GM12865 (cell line): ENCODE data around the gene CCT4.

ENCODE experiments used
- DNase-seq: peaks from one replicate; pipeline ENCODE4 v3.0.0; 2010; ENCODE audit warnings: low read depth
- H3K4me3 ChIP-seq: 2 replicates; pipeline ENCODE4 v1.5.1; 2011; ENCODE audit warnings: mild to moderate bottlenecking, low read depth, low read length, control low read depth
- CTCF ChIP-seq: IDR thresholded peaks from 2 replicates; pipeline ENCODE4 v1.5.1; 2011; ENCODE audit warnings: low read length, control low read depth, low read depth, inconsistent platforms; ENCODE audit not compliant: insufficient read depth; ENCODE audit errors: missing control alignments

Gene CCT4

GRCh38 chr2:61888267-61889055, at the start of gene CCT4:
TSS of gene CCT4 (minus strand) at chr2:61888656. CDS start at chr2:61888507, 149 bp downstream.
- no peak for TF ChIP-seq CTCF
- peak within 1 kb of the TSS; percentile 85 for H3K4me3 ChIP-seq
- DNase-seq, result peak; percentile 95

GRCh38 chr2:61937886-61938285, 49.4 kb upstream of the CCT4 start:
- TF ChIP-seq CTCF, result no peak
- H3K4me3 ChIP-seq, result no peak overlapping the region
- DNase-seq, result no peak

GRCh38 chr2:61937098-61937497, 48.6 kb upstream of the CCT4 start:
- no peak overlapping the region for H3K4me3 ChIP-seq
- no peak for TF ChIP-seq CTCF
- no peak for DNase-seq

GRCh38 chr2:61928826-61929461, 40.5 kb upstream of the CCT4 start:
- no peak for DNase-seq
- H3K4me3 ChIP-seq, result no peak overlapping the region
- TF ChIP-seq CTCF, result no peak

- TF ChIP-seq CTCF, result no peak
- no peak overlapping the region for H3K4me3 ChIP-seq
- DNase-seq, result no peak
Measured at GRCh38 chr2:61926531-61927477, 38.3 kb upstream of the CCT4 start.

GRCh38 chr2:61924895-61925663, 36.6 kb upstream of the CCT4 start:
- TF ChIP-seq CTCF, result no peak
- no peak overlapping the region for H3K4me3 ChIP-seq
- DNase-seq, result no peak
